Naive B cell (primary cell): ENCODE measurements around the gene RBMS3. TPM values are rescaled to one million over a fixed set of nuclear protein-coding genes. Genes with fewer than 3 reads are reported as not detected.
A peak's percentile ranks its signal among the peaks of the same experiment; 100 is the strongest.

ENCODE experiments used
- ATAC-seq, 2 donors: fragments of 150-1000 bp; cut with Tn5 transposase; 2 replicates each; pipeline ENCODE4 v1.10.0; 2021; ENCODE audit warnings: low read depth in 2 of 2, mild to moderate bottlenecking in 2 of 2, moderate library complexity in 2 of 2
- DNase-seq: peaks from one replicate; pipeline ENCODE4 v3.0.0; 2022
- H3K27ac Mint-ChIP-seq, 6 donors: one replicate each; pipeline ENCODE4 v1.8.0; 2020 to 2022; ENCODE audit warnings: mild to moderate bottlenecking in 6 of 6, mixed read lengths in 6 of 6, moderate library complexity in 5 of 6, inconsistent platforms in 2 of 6
- H3K27me3 Mint-ChIP-seq, 3 donors: one replicate each; pipeline ENCODE4 v1.8.0; 2021 to 2022; ENCODE audit warnings: mixed read lengths in 3 of 3, mild to moderate bottlenecking in 1 of 3
- H3K36me3 Mint-ChIP-seq, 2 donors: one replicate each; pipeline ENCODE4 v1.8.0; 2020 to 2022; ENCODE audit warnings: mixed read lengths in 2 of 2, inconsistent platforms in 1 of 2, mild to moderate bottlenecking in 1 of 2
- H3K4me1 Mint-ChIP-seq, 3 donors: one replicate each; pipeline ENCODE4 v1.8.0; 2020 to 2022; ENCODE audit warnings: mixed read lengths in 3 of 3, inconsistent platforms in 1 of 3, mild to moderate bottlenecking in 1 of 3, moderate library complexity in 1 of 3
- H3K4me3 Mint-ChIP-seq, 8 donors: one replicate each; pipeline ENCODE4 v1.8.0; 2020 to 2022; ENCODE audit warnings: mild to moderate bottlenecking in 8 of 8, mixed read lengths in 8 of 8, moderate library complexity in 8 of 8, inconsistent platforms in 2 of 8
- H3K9me3 Mint-ChIP-seq, 7 donors: one replicate each; pipeline ENCODE4 v1.8.0; 2020 to 2022; ENCODE audit warnings: mixed read lengths in 7 of 7, mild to moderate bottlenecking in 5 of 7, inconsistent platforms in 2 of 7, moderate library complexity in 1 of 7
- polyA plus RNA-seq, 6 donors: library from polyadenylated mRNA; unstranded; fragments of 300-500 nt; fragmentation: Illumina TruSeq; gene quantifications; one replicate each; pipeline ENCODE4 v1.2.3, GENCODE V29; 2021; ENCODE audit warnings: low read depth in 6 of 6

Gene RBMS3
- polyA plus RNA-seq, 6 donors from 2014 or later, result 0.12 to 1.3 (median 0.45) TPM; not detected in 3

DNA sequence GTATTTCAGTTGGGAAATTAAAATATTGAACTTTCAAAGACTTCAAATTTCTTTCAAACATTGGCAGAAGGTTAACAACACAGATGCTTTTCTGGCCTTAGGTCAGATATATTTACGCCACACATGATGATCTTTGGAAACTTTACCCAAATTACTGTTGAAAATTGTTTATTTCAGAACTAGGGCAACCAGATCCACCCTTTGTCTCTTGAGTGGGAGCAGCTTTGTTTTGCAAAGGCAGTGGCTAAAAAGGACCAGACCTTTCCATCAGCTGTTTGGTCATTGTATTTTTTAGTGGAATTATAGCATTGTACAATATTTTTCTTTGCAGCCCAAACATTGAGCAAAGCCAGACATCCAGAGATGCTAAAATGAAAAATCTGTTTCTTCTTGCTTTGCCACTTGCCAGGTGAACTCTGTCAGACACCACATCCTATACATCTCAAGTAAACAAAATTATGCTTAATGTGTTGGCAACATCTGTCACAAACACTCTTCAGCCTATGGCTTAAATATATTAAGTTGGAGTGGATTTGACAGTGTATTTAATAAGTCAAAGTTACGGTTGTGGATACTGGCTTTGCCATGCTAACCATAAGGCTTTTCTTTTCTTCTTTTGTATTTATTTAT, 651.9 kb downstream of the RBMS3 start:
- Mint-ChIP-seq H3K4me1 (no peaks in the 10 kb centered on the region), H3K27me3 (peaks cover 0 to 9% (median 6%) of the 10 kb centered on the region in 3 donors), H3K4me3 (no peak overlapping the region), H3K9me3 (peaks cover 0 to 2% (median 0%) of the 10 kb centered on the region in 7 donors), H3K27ac (no peak overlapping the region), H3K36me3 (no peaks in the 10 kb centered on the region)
- ATAC-seq, result no peak
- no peak for DNase-seq

DNA sequence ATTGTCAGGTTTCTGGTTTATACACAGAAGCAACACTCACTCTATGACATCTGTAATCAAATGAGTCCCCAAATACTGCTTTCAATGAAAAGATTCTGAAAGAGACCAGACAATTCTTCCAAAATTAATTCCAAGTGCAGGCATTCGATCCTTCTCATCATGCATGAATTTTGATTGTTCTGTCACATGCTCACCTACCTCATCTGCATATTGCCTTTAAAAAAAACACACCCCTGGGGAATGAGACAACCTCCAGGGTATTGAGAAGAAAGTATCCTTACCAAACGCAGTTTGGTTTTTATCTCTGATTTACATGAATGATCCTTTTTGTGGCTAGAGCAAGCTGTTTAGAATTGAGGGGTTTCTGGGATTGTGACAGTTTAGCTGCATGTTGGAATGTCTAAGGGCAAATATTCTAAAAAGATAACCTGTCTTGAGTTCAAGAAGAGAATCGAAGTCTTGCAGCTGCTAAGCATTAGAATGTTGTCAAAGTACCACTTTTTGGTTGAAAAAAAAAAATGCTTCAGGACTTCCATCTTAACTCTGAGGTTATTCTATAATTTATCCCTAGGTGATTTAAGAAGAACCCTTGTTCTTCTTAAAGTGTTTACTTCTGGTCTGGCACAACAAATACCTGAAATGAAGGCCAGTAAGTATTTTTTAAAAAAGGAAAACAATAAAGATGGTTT, 653.1 kb downstream of the RBMS3 start:
- no peak overlapping the region for H3K4me3 Mint-ChIP-seq
- no peaks in the 10 kb centered on the region for H3K36me3 Mint-ChIP-seq
- H3K4me1 Mint-ChIP-seq, result no peaks in the 10 kb centered on the region
- H3K27me3 Mint-ChIP-seq, result peaks cover 0 to 9% (median 6%) of the 10 kb centered on the region in 3 donors
- no peak overlapping the region for H3K27ac Mint-ChIP-seq
- peaks cover 0 to 2% (median 0%) of the 10 kb centered on the region in 7 donors for H3K9me3 Mint-ChIP-seq
- no peak for DNase-seq
- no peak for ATAC-seq

GRCh38 chr3:29934751-29935150, 653.9 kb downstream of the RBMS3 start:
- Mint-ChIP-seq H3K9me3 (peaks cover 0 to 2% (median 0%) of the 10 kb centered on the region in 7 donors), H3K36me3 (no peaks in the 10 kb centered on the region), H3K4me3 (no peak overlapping the region), H3K4me1 (no peaks in the 10 kb centered on the region), H3K27ac (no peak overlapping the region), H3K27me3 (peaks cover 0 to 12% (median 9%) of the 10 kb centered on the region in 3 donors)
- ATAC-seq (no peak), DNase-seq (no peak)

DNA sequence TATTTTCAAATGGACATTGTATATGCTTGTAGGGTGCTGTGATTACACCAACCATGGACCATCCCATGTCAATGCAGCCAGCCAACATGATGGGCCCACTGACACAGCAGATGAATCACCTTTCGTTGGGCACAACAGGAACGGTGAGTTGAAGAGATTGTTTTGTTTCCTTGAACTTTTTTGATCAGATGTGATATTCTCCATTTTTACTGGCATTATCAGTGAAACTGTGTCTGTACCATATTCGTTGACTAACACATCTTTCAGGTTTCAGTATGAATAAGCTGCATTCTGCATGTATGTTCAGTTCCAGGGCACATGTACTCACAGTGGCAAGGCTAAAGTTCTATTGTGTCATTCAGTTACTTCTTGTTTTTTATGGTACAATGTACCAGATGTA, 655.2 kb downstream of the RBMS3 start:
- no peaks in the 10 kb centered on the region for H3K36me3 Mint-ChIP-seq
- no peak overlapping the region for H3K4me3 Mint-ChIP-seq
- no peak for ATAC-seq
- H3K4me1 Mint-ChIP-seq, result no peaks in the 10 kb centered on the region
- H3K9me3 Mint-ChIP-seq, result peaks cover 0 to 5% (median 0%) of the 10 kb centered on the region in 7 donors
- DNase-seq, result no peak
- H3K27ac Mint-ChIP-seq, result no peak overlapping the region
- H3K27me3 Mint-ChIP-seq, result peaks cover 0 to 14% (median 12%) of the 10 kb centered on the region in 3 donors

DNA sequence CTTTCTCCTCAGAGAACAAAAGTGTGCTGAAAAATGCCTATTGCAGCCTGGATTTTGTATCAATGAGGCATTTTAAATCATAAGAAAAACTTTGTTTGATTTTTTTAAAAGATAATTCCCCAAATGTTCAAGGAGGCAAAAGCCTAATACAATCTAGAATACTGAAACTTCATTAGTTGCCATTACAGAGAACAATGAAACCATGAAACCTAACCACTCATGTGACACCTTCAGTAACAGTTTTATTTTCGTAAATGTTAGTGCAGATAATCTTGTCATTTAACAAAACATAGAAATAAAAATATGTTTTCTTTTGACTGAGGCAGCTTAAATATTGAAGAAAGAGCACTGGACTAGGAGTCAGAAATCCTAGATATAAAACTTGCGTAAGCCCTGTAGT, 655.9 kb downstream of the RBMS3 start:
- H3K27ac Mint-ChIP-seq, result no peak overlapping the region
- no peaks in the 10 kb centered on the region for H3K4me1 Mint-ChIP-seq
- DNase-seq (no peak), ATAC-seq (no peak)
- no peak overlapping the region for H3K4me3 Mint-ChIP-seq
- peaks cover 0 to 14% (median 7%) of the 10 kb centered on the region in 3 donors for H3K27me3 Mint-ChIP-seq
- no peaks in the 10 kb centered on the region for H3K36me3 Mint-ChIP-seq
- peaks cover 0 to 5% (median 0%) of the 10 kb centered on the region in 7 donors for H3K9me3 Mint-ChIP-seq

DNA sequence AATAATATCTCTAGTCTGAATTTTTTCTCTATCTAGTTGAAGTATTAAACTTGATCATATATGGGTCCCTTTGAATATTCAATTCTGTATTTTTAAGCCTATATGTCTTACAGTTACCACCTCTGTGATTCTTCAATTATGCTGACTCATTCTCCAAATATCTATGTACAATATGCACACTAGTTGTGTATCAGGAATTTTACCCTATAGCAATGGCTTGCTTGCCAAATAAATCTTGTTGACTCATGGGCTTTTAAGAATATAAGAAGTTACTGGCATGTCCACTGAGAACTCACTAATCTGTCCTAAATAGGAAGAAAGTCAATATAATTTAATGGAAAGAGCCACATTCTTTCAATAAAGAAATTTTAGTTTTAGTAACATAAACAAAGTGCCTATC, 656.3 kb downstream of the RBMS3 start:
- H3K9me3 Mint-ChIP-seq, result peaks cover 0 to 5% (median 0%) of the 10 kb centered on the region in 7 donors
- no peak overlapping the region for H3K4me3 Mint-ChIP-seq
- ATAC-seq, result no peak
- no peaks in the 10 kb centered on the region for H3K36me3 Mint-ChIP-seq
- peaks cover 0 to 14% (median 8%) of the 10 kb centered on the region in 3 donors for H3K27me3 Mint-ChIP-seq
- no peak for DNase-seq
- H3K27ac Mint-ChIP-seq, result no peak overlapping the region
- H3K4me1 Mint-ChIP-seq, result no peaks in the 10 kb centered on the region

DNA sequence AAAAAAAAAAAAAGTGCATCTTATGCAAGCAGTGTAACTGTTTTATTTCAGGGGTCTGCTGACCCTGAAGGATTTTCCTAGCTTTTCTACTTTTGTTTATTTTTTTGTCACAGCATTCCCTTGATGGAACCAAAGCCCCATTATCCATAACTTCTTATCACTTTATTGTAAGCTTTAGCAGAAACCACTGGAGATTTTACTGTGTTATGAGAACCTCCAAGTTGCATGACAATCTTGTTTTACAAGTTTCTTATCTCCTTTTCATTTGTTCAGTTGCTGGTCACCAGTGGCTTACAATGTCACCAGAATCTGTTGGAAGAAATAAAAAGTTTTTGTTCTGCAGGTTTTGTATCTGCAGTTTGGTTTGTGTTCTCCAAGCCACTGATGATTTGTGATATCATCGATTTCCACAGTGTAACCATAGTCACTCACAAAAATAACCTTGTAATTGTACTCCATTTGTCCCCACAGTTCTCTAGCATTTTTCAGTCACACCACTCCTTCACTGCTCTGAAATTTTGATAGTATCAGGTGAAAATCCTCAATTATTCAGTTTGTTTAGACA, 660.0 kb downstream of the RBMS3 start:
- Mint-ChIP-seq H3K36me3 (no peaks in the 10 kb centered on the region), H3K27me3 (peaks cover 0 to 12% (median 9%) of the 10 kb centered on the region in 3 donors)

GRCh38 chr3:29942297-29942696, 661.4 kb downstream of the RBMS3 start:
- H3K27me3 Mint-ChIP-seq, result peaks cover 0 to 12% (median 9%) of the 10 kb centered on the region in 3 donors
- ATAC-seq (no peak), DNase-seq (no peak)
- H3K9me3 Mint-ChIP-seq, result peaks cover 0 to 5% (median 0%) of the 10 kb centered on the region in 7 donors
- H3K36me3 Mint-ChIP-seq, result no peaks in the 10 kb centered on the region
- no peaks in the 10 kb centered on the region for H3K4me1 Mint-ChIP-seq
- H3K4me3 Mint-ChIP-seq, result no peak overlapping the region
- H3K27ac Mint-ChIP-seq, result peak overlapping the region in 1 of 6 donors; percentile 2

More for the DNA sequence above, 660.0 kb downstream of the RBMS3 start:
- H3K9me3 Mint-ChIP-seq, result peaks cover 0 to 5% (median 0%) of the 10 kb centered on the region in 7 donors
- DNase-seq, result no peak
- H3K4me1 Mint-ChIP-seq, result no peaks in the 10 kb centered on the region
- no peak overlapping the region for H3K27ac Mint-ChIP-seq
- no peak for ATAC-seq
- H3K4me3 Mint-ChIP-seq, result no peak overlapping the region

GRCh38 chr3:29949131-29949530, 668.3 kb downstream of the RBMS3 start:
- Mint-ChIP-seq H3K4me3 (no peak overlapping the region), H3K36me3 (no peaks in the 10 kb centered on the region), H3K27ac (no peak overlapping the region), H3K9me3 (no peaks in the 10 kb centered on the region), H3K27me3 (no peaks in the 10 kb centered on the region), H3K4me1 (no peaks in the 10 kb centered on the region)
- DNase-seq, result no peak
- no peak for ATAC-seq

GRCh38 chr3:29949940-29950616, 669.2 kb downstream of the RBMS3 start:
- no peaks in the 10 kb centered on the region for H3K36me3 Mint-ChIP-seq
- H3K27ac Mint-ChIP-seq, result no peak overlapping the region
- H3K4me3 Mint-ChIP-seq, result no peak overlapping the region
- DNase-seq (no peak), ATAC-seq (no peak)
- no peaks in the 10 kb centered on the region for H3K4me1 Mint-ChIP-seq
- no peaks in the 10 kb centered on the region for H3K9me3 Mint-ChIP-seq
- H3K27me3 Mint-ChIP-seq, result no peaks in the 10 kb centered on the region

- DNase-seq (no peak), ATAC-seq (no peak)
- Mint-ChIP-seq H3K4me3 (no peak overlapping the region), H3K9me3 (no peaks in the 10 kb centered on the region), H3K27me3 (peaks cover 0 to 12% (median 0%) of the 10 kb centered on the region in 3 donors), H3K36me3 (no peaks in the 10 kb centered on the region), H3K27ac (no peak overlapping the region), H3K4me1 (no peaks in the 10 kb centered on the region)
These were observed 671.6 kb downstream of the RBMS3 start for GRCh38 chr3:29952431-29952830.

DNA sequence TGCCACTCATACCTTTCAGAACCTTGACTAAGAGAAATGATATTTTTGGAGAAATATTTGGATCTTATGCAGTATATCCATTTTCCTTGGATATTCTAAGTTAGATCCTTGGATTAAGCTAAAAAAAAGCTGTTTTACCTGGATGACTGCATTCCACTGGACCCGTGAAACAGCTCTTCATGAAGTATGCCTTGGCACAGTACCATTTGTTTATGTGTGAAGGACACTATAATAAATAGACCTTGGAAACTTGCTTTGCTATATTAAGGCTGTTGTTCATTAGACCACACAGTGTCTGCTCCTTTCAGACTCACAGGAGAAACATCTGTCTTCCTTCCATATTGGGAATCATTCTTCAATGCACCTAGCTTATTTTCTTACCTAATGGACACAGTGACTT, 674.5 kb downstream of the RBMS3 start:
- Mint-ChIP-seq H3K4me3 (no peak overlapping the region), H3K27ac (no peak overlapping the region), H3K27me3 (peaks cover 0 to 12% (median 0%) of the 10 kb centered on the region in 3 donors), H3K36me3 (no peaks in the 10 kb centered on the region), H3K9me3 (peaks cover 0 to 4% (median 0%) of the 10 kb centered on the region in 7 donors), H3K4me1 (no peaks in the 10 kb centered on the region)
- ATAC-seq (no peak), DNase-seq (no peak)

GRCh38 chr3:29958816-29959215, 677.9 kb downstream of the RBMS3 start:
- no peak for DNase-seq
- Mint-ChIP-seq H3K9me3 (peaks cover 0 to 6% (median 0%) of the 10 kb centered on the region in 7 donors), H3K27ac (peak overlapping the region in 1 of 6 donors; percentile 63), H3K27me3 (peaks cover 0 to 12% (median 0%) of the 10 kb centered on the region in 3 donors), H3K4me3 (no peak overlapping the region), H3K36me3 (no peaks in the 10 kb centered on the region), H3K4me1 (no peaks in the 10 kb centered on the region)
- no peak for ATAC-seq
